Liver (tissue), 9 donors: ENCODE results near the gene HEPHL1. TPM values are rescaled to one million over a fixed set of nuclear protein-coding genes. Genes with fewer than 3 reads are reported as not detected.

Source experiments
- DNase-seq: peaks from one replicate; pipeline ENCODE4 v3.0.0-alpha.2; 2017; ENCODE audit warnings: low spot score
- H3K27ac ChIP-seq, 2 donors: one replicate each; pipeline ENCODE4 v1.7.0; 2013; ENCODE audit warnings: inconsistent platforms in 2 of 2, low read length in 2 of 2, control low read depth in 1 of 2, low read depth in 1 of 2, mild to moderate bottlenecking in 1 of 2
- H3K27me3 ChIP-seq, 4 donors: one replicate each; pipeline versions ENCODE4 v1.6.1 to v1.7.0; 2013; ENCODE audit warnings: low read length in 3 of 4, inconsistent platforms in 1 of 4, mild to moderate bottlenecking in 1 of 4, moderate library complexity in 1 of 4; ENCODE audit not compliant: control insufficient read depth in 4 of 4, insufficient read depth in 4 of 4
- H3K36me3 ChIP-seq, 4 donors: one replicate each; pipeline versions ENCODE4 v1.6.1 to v1.7.0; 2013; ENCODE audit warnings: low read length in 3 of 4, mild to moderate bottlenecking in 3 of 4, low read depth in 1 of 4, moderate library complexity in 1 of 4; ENCODE audit not compliant: control insufficient read depth in 4 of 4, insufficient read depth in 3 of 4
- H3K4me1 ChIP-seq, 4 donors: one replicate each; pipeline versions ENCODE4 v1.6.1 to v1.7.0; 2013; ENCODE audit warnings: low read length in 3 of 4, mild to moderate bottlenecking in 3 of 4, moderate library complexity in 1 of 4; ENCODE audit not compliant: control insufficient read depth in 4 of 4, insufficient read depth in 4 of 4
- H3K4me3 ChIP-seq, 3 donors: one replicate each; pipeline versions ENCODE4 v1.6.1 to v1.7.0; 2013; ENCODE audit warnings: low read length in 3 of 3, control low read depth in 1 of 3, low read depth in 1 of 3, mild to moderate bottlenecking in 1 of 3
- H3K9ac ChIP-seq, 2 donors: one replicate each; pipeline ENCODE4 v1.7.0; 2013; ENCODE audit warnings: low read length in 2 of 2, mild to moderate bottlenecking in 2 of 2, moderate library complexity in 2 of 2, control low read depth in 1 of 2, low read depth in 1 of 2
- H3K9me3 ChIP-seq, 4 donors: one replicate each; pipeline versions ENCODE4 v1.6.1 to v1.7.0; 2013; ENCODE audit warnings: low read length in 3 of 4; ENCODE audit not compliant: control insufficient read depth in 4 of 4
- ATF3 ChIP-seq: IDR thresholded peaks from 2 replicates; pipeline ENCODE4 v1.6.1; 2016; ENCODE audit warnings: antibody characterized with exemption
- EGR1 ChIP-seq, 2 donors: IDR thresholded peaks; 2 replicates each; pipeline ENCODE4 v1.6.1; 2016 to 2018; ENCODE audit warnings: antibody characterized with exemption in 2 of 2, low read depth in 2 of 2
- FOXA1 ChIP-seq: IDR thresholded peaks from 2 replicates; pipeline ENCODE4 v1.6.1; 2016; ENCODE audit warnings: antibody characterized with exemption
- GABPA ChIP-seq, 2 donors: IDR thresholded peaks in 1 of 2; conservative IDR thresholded peaks in 1 of 2; 2 replicates each; pipeline ENCODE4 v1.6.1; 2016; ENCODE audit warnings: antibody characterized with exemption in 2 of 2, mild to moderate bottlenecking in 1 of 2, moderate library complexity in 1 of 2
- HNF4A ChIP-seq, 2 donors: conservative IDR thresholded peaks; 2 replicates each; pipeline ENCODE4 v1.6.1; 2016; ENCODE audit warnings: antibody characterized with exemption in 2 of 2, mild to moderate bottlenecking in 2 of 2
- HNF4G ChIP-seq: IDR thresholded peaks from 2 replicates; pipeline ENCODE4 v1.6.1; 2016; ENCODE audit warnings: antibody characterized with exemption
- JUND ChIP-seq, 2 donors: IDR thresholded peaks; 2 replicates each; pipeline ENCODE4 v1.6.1; 2016; ENCODE audit warnings: antibody characterized with exemption in 2 of 2
- MAX ChIP-seq: IDR thresholded peaks from 2 replicates; pipeline ENCODE4 v1.6.1; 2016; ENCODE audit warnings: antibody characterized with exemption
- NR2F2 ChIP-seq: IDR thresholded peaks from 2 replicates; pipeline ENCODE4 v1.6.1; 2016; ENCODE audit warnings: antibody characterized with exemption
- RAD21 ChIP-seq, 2 donors: IDR thresholded peaks; 2 replicates each; pipeline ENCODE4 v1.6.1; 2016; ENCODE audit warnings: antibody characterized with exemption in 2 of 2, mild to moderate bottlenecking in 2 of 2
- SP1 ChIP-seq: IDR thresholded peaks from 2 replicates; pipeline ENCODE4 v1.6.1; 2018; ENCODE audit warnings: antibody characterized with exemption, mild to moderate bottlenecking
- TAF1 ChIP-seq: conservative IDR thresholded peaks from 2 replicates; pipeline ENCODE4 v1.6.1; 2016; ENCODE audit warnings: antibody characterized with exemption, mild to moderate bottlenecking
- YY1 ChIP-seq: IDR thresholded peaks from 2 replicates; pipeline ENCODE4 v1.6.1; 2016; ENCODE audit warnings: antibody characterized with exemption, mild to moderate bottlenecking
- ZBTB33 ChIP-seq: IDR thresholded peaks from 2 replicates; pipeline ENCODE4 v1.6.1; 2016; ENCODE audit warnings: antibody characterized with exemption
- WGBS: extraction: QIAGEN DNeasy Blood & Tissue Kit; methylation state at CpG from one replicate; pipeline ENCODE4 v1.1.7; 2013; 5-methylcytosine and 5-hydroxymethylcytosine counted together
- polyA plus RNA-seq, 2 donors: library from polyadenylated mRNA; stranded (reverse) in 1 of 2; unstranded in 1 of 2; fragments of 200-250 nt in 1 of 2; fragments of >200 nt in 1 of 2; fragmentation: Nextera tagmentation in 1 of 2; extraction: Ambion mirVana in 1 of 2; gene quantifications; one replicate each; pipeline versions ENCODE4 v1.2.1 to v1.2.3, GENCODE V29; 2013 to 2015
- total RNA-seq, 2 donors: library from RNA; depleted of rRNA; stranded (reverse); fragments of >200 nt; gene quantifications; one replicate each; pipeline ENCODE4 v1.2.3, GENCODE V29; 2014
- TF ChIP-seq, protein P1 (sequence below): fragments of 150-350 bp; IDR thresholded peaks from 2 replicates; pipeline ENCODE4 v1.5.1; 2017; ENCODE audit warnings: improper control_type of control experiment, low read depth, low read length; ENCODE audit not compliant: missing input control
- TF ChIP-seq, protein P2 (sequence below): IDR thresholded peaks from 2 replicates; pipeline ENCODE4 v1.6.1; 2016; ENCODE audit warnings: antibody characterized with exemption, mild to moderate bottlenecking
- donor health status: healthy.
- donor health status: healthy.
- donor health status: healthy.
- donor health status: healthy.
- donor health status: healthy.

HEPHL1 gene
- total and polyA plus RNA-seq, 4 donors = 0.19 TPM; not detected in 3

DNA sequence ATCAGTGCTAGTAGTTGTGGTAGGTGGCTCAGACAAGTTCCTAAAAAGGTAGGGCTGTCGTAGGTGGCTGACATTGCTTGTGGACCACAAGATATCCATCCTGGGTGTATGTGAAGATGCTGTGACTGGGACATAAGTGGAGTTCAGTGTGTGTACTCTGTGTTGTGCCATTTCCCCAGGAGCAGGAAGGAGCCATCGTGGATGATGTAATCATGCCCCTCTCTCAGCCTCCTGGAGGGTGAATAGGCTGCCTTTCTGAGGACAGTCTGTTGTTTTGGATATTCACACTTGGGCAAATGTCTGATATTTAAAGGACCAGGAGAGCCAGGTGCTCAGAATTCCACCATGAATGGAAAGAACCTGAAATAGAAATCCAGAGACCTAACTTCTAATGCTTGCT is 2.7 kb downstream of the HEPHL1 start:
- no peaks in the 10 kb centered on the region for H3K4me1 ChIP-seq
- H3K9me3 ChIP-seq = peaks cover 0 to 3% (median 0%) of the 10 kb centered on the region in 4 donors
- H3K4me3 ChIP-seq = no peak overlapping the region
- no peak overlapping the region for H3K9ac ChIP-seq
- H3K27me3 ChIP-seq = no peaks in the 10 kb centered on the region
- no peak for DNase-seq
- no peaks in the 10 kb centered on the region for H3K36me3 ChIP-seq
- no peak overlapping the region for H3K27ac ChIP-seq
- TF ChIP-seq EGR1 (IDR thresholded peaks at IDR 0.05; ENCODE audit: low read depth in 2 of 2) (no peak), HNF4G (no peak), MAX (no peak), YY1 (no peak)
- TF ChIP-seq, protein P1, sequence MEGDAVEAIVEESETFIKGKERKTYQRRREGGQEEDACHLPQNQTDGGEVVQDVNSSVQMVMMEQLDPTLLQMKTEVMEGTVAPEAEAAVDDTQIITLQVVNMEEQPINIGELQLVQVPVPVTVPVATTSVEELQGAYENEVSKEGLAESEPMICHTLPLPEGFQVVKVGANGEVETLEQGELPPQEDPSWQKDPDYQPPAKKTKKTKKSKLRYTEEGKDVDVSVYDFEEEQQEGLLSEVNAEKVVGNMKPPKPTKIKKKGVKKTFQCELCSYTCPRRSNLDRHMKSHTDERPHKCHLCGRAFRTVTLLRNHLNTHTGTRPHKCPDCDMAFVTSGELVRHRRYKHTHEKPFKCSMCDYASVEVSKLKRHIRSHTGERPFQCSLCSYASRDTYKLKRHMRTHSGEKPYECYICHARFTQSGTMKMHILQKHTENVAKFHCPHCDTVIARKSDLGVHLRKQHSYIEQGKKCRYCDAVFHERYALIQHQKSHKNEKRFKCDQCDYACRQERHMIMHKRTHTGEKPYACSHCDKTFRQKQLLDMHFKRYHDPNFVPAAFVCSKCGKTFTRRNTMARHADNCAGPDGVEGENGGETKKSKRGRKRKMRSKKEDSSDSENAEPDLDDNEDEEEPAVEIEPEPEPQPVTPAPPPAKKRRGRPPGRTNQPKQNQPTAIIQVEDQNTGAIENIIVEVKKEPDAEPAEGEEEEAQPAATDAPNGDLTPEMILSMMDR = no peak
- 53% methylated on average over 2 of the region's 2 CpGs for WGBS

DNA sequence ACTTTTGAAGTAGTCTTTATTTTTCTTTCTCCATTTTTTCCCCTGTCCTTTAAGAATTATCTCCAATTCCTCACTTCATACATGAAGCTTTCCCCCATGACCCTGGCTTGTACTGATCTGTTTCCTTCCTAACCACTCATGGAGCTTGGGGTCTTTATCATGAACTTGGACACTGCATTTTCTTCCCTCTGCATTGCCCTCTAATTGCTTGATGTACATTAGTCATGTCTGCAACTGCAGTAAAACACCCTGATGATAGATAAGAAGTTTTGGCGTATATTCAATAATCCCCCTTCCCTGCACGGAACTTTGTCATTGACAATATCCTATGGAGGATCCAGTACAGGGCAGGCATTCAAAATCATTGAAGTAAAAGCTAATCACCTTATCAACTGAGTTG is 3.4 kb downstream of the HEPHL1 start:
- Histone ChIP-seq H3K4me1 (no peaks in the 10 kb centered on the region), H3K9me3 (peaks cover 0 to 3% (median 0%) of the 10 kb centered on the region in 4 donors), H3K27me3 (no peaks in the 10 kb centered on the region), H3K27ac (no peak overlapping the region), H3K4me3 (no peak overlapping the region), H3K36me3 (no peaks in the 10 kb centered on the region), H3K9ac (no peak overlapping the region)
- DNase-seq = no peak
- TF ChIP-seq JUND (IDR thresholded peaks at IDR 0.05) (no peak), EGR1 (IDR thresholded peaks at IDR 0.05; ENCODE audit: low read depth in 2 of 2) (no peak), SP1 (no peak), RAD21 (IDR thresholded peaks at IDR 0.05) (no peak)
- TF ChIP-seq, protein P1 = no peak
- WGBS = 71% methylated on average over 2 of the region's 2 CpGs

- no peaks in the 10 kb centered on the region for H3K36me3 ChIP-seq
- WGBS = 54% methylated on average over 2 of the region's 2 CpGs
- H3K27me3 ChIP-seq = no peaks in the 10 kb centered on the region
- H3K27ac ChIP-seq = no peak overlapping the region
- H3K4me3 ChIP-seq = no peak overlapping the region
- H3K9me3 ChIP-seq = peaks cover 0 to 3% (median 0%) of the 10 kb centered on the region in 4 donors
- no peaks in the 10 kb centered on the region for H3K4me1 ChIP-seq
- no peak overlapping the region for H3K9ac ChIP-seq
- DNase-seq = no peak
- TF ChIP-seq HNF4G = no peak
- TF ChIP-seq NR2F2 = no peak
- TF ChIP-seq, protein P2, sequence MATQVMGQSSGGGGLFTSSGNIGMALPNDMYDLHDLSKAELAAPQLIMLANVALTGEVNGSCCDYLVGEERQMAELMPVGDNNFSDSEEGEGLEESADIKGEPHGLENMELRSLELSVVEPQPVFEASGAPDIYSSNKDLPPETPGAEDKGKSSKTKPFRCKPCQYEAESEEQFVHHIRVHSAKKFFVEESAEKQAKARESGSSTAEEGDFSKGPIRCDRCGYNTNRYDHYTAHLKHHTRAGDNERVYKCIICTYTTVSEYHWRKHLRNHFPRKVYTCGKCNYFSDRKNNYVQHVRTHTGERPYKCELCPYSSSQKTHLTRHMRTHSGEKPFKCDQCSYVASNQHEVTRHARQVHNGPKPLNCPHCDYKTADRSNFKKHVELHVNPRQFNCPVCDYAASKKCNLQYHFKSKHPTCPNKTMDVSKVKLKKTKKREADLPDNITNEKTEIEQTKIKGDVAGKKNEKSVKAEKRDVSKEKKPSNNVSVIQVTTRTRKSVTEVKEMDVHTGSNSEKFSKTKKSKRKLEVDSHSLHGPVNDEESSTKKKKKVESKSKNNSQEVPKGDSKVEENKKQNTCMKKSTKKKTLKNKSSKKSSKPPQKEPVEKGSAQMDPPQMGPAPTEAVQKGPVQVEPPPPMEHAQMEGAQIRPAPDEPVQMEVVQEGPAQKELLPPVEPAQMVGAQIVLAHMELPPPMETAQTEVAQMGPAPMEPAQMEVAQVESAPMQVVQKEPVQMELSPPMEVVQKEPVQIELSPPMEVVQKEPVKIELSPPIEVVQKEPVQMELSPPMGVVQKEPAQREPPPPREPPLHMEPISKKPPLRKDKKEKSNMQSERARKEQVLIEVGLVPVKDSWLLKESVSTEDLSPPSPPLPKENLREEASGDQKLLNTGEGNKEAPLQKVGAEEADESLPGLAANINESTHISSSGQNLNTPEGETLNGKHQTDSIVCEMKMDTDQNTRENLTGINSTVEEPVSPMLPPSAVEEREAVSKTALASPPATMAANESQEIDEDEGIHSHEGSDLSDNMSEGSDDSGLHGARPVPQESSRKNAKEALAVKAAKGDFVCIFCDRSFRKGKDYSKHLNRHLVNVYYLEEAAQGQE = no peak
- TF ChIP-seq JUND (IDR thresholded peaks at IDR 0.05) = no peak
- TF ChIP-seq YY1 = no peak
- no peak for TF ChIP-seq RAD21 (IDR thresholded peaks at IDR 0.05)
- no peak for TF ChIP-seq MAX
- no peak for TF ChIP-seq ZBTB33
- TF ChIP-seq TAF1 = no peak
- TF ChIP-seq ATF3 = no peak
- TF ChIP-seq GABPA (IDR thresholded peaks at IDR 0.05 in 1 of 2, conservative IDR thresholded peaks at IDR 0.05 in 1 of 2) = no peak
- TF ChIP-seq FOXA1 = no peak
- TF ChIP-seq HNF4A (conservative IDR thresholded peaks at IDR 0.05) = no peak
These were observed 4.7 kb downstream of the HEPHL1 start for GRCh38 chr11:94025690-94026394.
